H9 (cell line): ENCODE data around the gene TBC1D5. TPM values are rescaled to one million over a fixed set of nuclear protein-coding genes. Genes with fewer than 3 reads are reported as not detected.

Experiments used
- DNase-seq: peaks from one replicate; pipeline ENCODE4 v3.0.0-alpha.2; 2017
- H2AFZ ChIP-seq: one replicate; pipeline ENCODE4 v1.6.1; 2013; ENCODE audit warnings: mild to moderate bottlenecking, low read length, control low read depth, moderate library complexity
- H2AK5ac ChIP-seq: 2 replicates; pipeline ENCODE4 v1.6.1; 2013; ENCODE audit warnings: low read length, control low read depth, mixed read lengths; ENCODE audit not compliant: insufficient read length
- H2BK120ac ChIP-seq: one replicate; pipeline ENCODE4 v1.6.1; 2013; ENCODE audit warnings: low read depth, mild to moderate bottlenecking, low read length, control low read depth, inconsistent platforms; ENCODE audit not compliant: poor library complexity, severe bottlenecking
- H2BK12ac ChIP-seq: 2 replicates; pipeline ENCODE4 v1.6.1; 2013; ENCODE audit warnings: low read length, control low read depth, mixed read lengths, low read depth; ENCODE audit not compliant: insufficient read length
- H2BK15ac ChIP-seq: 2 replicates; pipeline ENCODE4 v1.6.1; 2013; ENCODE audit warnings: low read depth, low read length, control low read depth
- H2BK20ac ChIP-seq: one replicate; pipeline ENCODE4 v1.6.1; 2013; ENCODE audit warnings: low read depth, mild to moderate bottlenecking, low read length, control low read depth, inconsistent platforms; ENCODE audit not compliant: poor library complexity, severe bottlenecking
- H2BK5ac ChIP-seq: 2 replicates; pipeline ENCODE4 v1.6.1; 2013; ENCODE audit warnings: low read length, control low read depth, mixed read lengths; ENCODE audit not compliant: insufficient read length
- H3K14ac ChIP-seq: 2 replicates; pipeline ENCODE4 v1.6.1; 2013; ENCODE audit warnings: low read length, control low read depth; ENCODE audit not compliant: insufficient read depth
- H3K18ac ChIP-seq: 2 replicates; pipeline ENCODE4 v1.6.1; 2013; ENCODE audit warnings: low read depth, mild to moderate bottlenecking, mixed read lengths, low read length, control low read depth; ENCODE audit not compliant: insufficient read length
- H3K23ac ChIP-seq: 2 replicates; pipeline ENCODE4 v1.6.1; 2013; ENCODE audit warnings: low read length, control low read depth, mixed read lengths, low read depth; ENCODE audit not compliant: insufficient read length
- H3K23me2 ChIP-seq: 2 replicates; pipeline ENCODE4 v1.6.1; 2013; ENCODE audit warnings: low read depth, mild to moderate bottlenecking, mixed read lengths, low read length, control low read depth; ENCODE audit not compliant: insufficient read length, poor library complexity, severe bottlenecking
- H3K27ac ChIP-seq: 2 replicates; pipeline ENCODE4 v1.5.1; 2013; ENCODE audit warnings: low read length, control low read depth, mixed read lengths, low read depth; ENCODE audit not compliant: insufficient read length
- H3K27me3 ChIP-seq: 2 replicates; pipeline ENCODE4 v1.6.1; 2013; ENCODE audit warnings: low read length, control low read depth, inconsistent platforms; ENCODE audit not compliant: insufficient read depth
- H3K4ac ChIP-seq: 2 replicates; pipeline ENCODE4 v1.6.1; 2013; ENCODE audit warnings: low read depth, mild to moderate bottlenecking, control low read depth, inconsistent platforms, low read length, moderate library complexity
- H3K4me1 ChIP-seq: 2 replicates; pipeline ENCODE4 v1.6.1; 2013; ENCODE audit warnings: low read length, control low read depth, inconsistent platforms; ENCODE audit not compliant: insufficient read depth
- H3K4me2 ChIP-seq: 2 replicates; pipeline ENCODE4 v1.6.1; 2013; ENCODE audit warnings: low read length, control low read depth, mixed read lengths; ENCODE audit not compliant: insufficient read length, insufficient read depth
- H3K56ac ChIP-seq: 2 replicates; pipeline ENCODE4 v1.6.1; 2013; ENCODE audit warnings: low read depth, mild to moderate bottlenecking, mixed read lengths, low read length, control low read depth; ENCODE audit not compliant: insufficient read length
- H3K79me1 ChIP-seq: 2 replicates; pipeline ENCODE4 v1.6.1; 2013; ENCODE audit warnings: low read depth, mild to moderate bottlenecking, moderate library complexity, low read length, control low read depth, inconsistent platforms; ENCODE audit not compliant: insufficient read depth, poor library complexity, severe bottlenecking
- H3K79me2 ChIP-seq: 2 replicates; pipeline ENCODE4 v1.6.1; 2013; ENCODE audit warnings: low read length, control low read depth, inconsistent platforms; ENCODE audit not compliant: insufficient read depth
- H3K9ac ChIP-seq: 2 replicates; pipeline ENCODE4 v1.6.1; 2013; ENCODE audit warnings: low read length, control low read depth, mixed read lengths; ENCODE audit not compliant: insufficient read length; ENCODE audit errors: extremely low read depth
- H3K9me3 ChIP-seq: one replicate; pipeline ENCODE4 v1.6.1; 2013; ENCODE audit warnings: low read depth, low read length, inconsistent platforms; ENCODE audit not compliant: control insufficient read depth
- H3T11ph ChIP-seq: one replicate; pipeline ENCODE4 v1.6.1; 2013; ENCODE audit warnings: mild to moderate bottlenecking, low read length, control low read depth, inconsistent platforms
- H4K20me1 ChIP-seq: one replicate; pipeline ENCODE4 v1.6.1; 2013; ENCODE audit not compliant: control insufficient read depth, insufficient read length, insufficient read depth
- H4K5ac ChIP-seq: 2 replicates; pipeline ENCODE4 v1.6.1; 2013; ENCODE audit warnings: low read depth, mild to moderate bottlenecking, mixed read lengths, low read length, control low read depth; ENCODE audit not compliant: insufficient read length
- H4K8ac ChIP-seq: replicated peaks from 2 replicates; pipeline ENCODE4 v1.6.1; 2013; ENCODE audit warnings: low read length, control low read depth, mixed read lengths, low read depth; ENCODE audit not compliant: insufficient read length
- H4K91ac ChIP-seq: 2 replicates; pipeline ENCODE4 v1.6.1; 2013; ENCODE audit warnings: low read depth, mild to moderate bottlenecking, moderate library complexity, mixed read lengths, low read length, control low read depth; ENCODE audit not compliant: insufficient read length
- H3K27ac Mint-ChIP-seq, 3 experiments: 2 replicates in 2 of 3; 3 replicates in 1 of 3; pipeline ENCODE4 v1.8.0; 2020 to 2021; ENCODE audit warnings: mixed read lengths in 3 of 3, mild to moderate bottlenecking in 1 of 3, moderate library complexity in 1 of 3
- H3K27me3 Mint-ChIP-seq: 2 replicates; pipeline ENCODE4 v1.8.0; 2021; ENCODE audit warnings: low read depth, mild to moderate bottlenecking, moderate library complexity, mixed read lengths
- H3K36me3 Mint-ChIP-seq, 3 experiments: 2 replicates in 2 of 3; 3 replicates in 1 of 3; pipeline ENCODE4 v1.8.0; 2020 to 2021; ENCODE audit warnings: low read depth in 3 of 3, mixed read lengths in 3 of 3; ENCODE audit not compliant: insufficient read depth in 1 of 3
- H3K4me1 Mint-ChIP-seq, 2 experiments: 2 replicates each; pipeline ENCODE4 v1.8.0; 2020; ENCODE audit warnings: mixed read lengths in 2 of 2
- H3K4me3 Mint-ChIP-seq, 2 experiments: 2 replicates in 1 of 2; 3 replicates in 1 of 2; pipeline ENCODE4 v1.8.0; 2020 to 2021; ENCODE audit warnings: mild to moderate bottlenecking in 2 of 2, mixed read lengths in 2 of 2, moderate library complexity in 1 of 2
- H3K9me3 Mint-ChIP-seq, 2 experiments: 2 replicates in 1 of 2; 3 replicates in 1 of 2; pipeline ENCODE4 v1.8.0; 2020; ENCODE audit warnings: mild to moderate bottlenecking in 2 of 2, mixed read lengths in 2 of 2, moderate library complexity in 1 of 2
- WGBS: extraction: QIAGEN DNeasy Blood & Tissue Kit; methylation state at CpG from one replicate; pipeline ENCODE4 v1.1.7; 2013; ENCODE audit warnings: missing lambda C conversion rate, low lambda C conversion rate, mixed read lengths; ENCODE audit not compliant: insufficient read length; ENCODE audit errors: extremely low coverage; 5-methylcytosine and 5-hydroxymethylcytosine counted together
- total RNA-seq: library from RNA; stranded (reverse); gene quantifications from 2 replicates; pipeline ENCODE4 v1.2.1, GENCODE V29; 2021
- TF ChIP-seq, protein P1 (sequence below): fragments of 200-600 bp; sonication (generic); conservative IDR thresholded peaks from 3 replicates; pipeline ENCODE4 v1.8.0; 2021; ENCODE audit warnings: antibody characterized with exemption, mild to moderate bottlenecking

TBC1D5 gene
- total RNA-seq, 1 experiment from 2014 or later: 25.0 TPM

- DNase-seq: no peak
- H2AK5ac ChIP-seq: no peak overlapping the region
- H3K56ac ChIP-seq: no peak overlapping the region
- no peak overlapping the region for H2BK20ac ChIP-seq
- H2BK5ac ChIP-seq: no peak overlapping the region
- no peaks in the 10 kb centered on the region for H3K79me1 ChIP-seq
- no peak overlapping the region for H3K23ac ChIP-seq
- H3K27ac Mint-ChIP-seq: no peak overlapping the region
- H3K9me3 Mint-ChIP-seq: no peaks in the 10 kb centered on the region
- no peak overlapping the region for H4K5ac ChIP-seq
- peaks cover 2% of the 10 kb centered on the region; the same call in 1 of the 2 replicates for H3K79me2 ChIP-seq
- no peak overlapping the region for H3K4me2 ChIP-seq
- no peak overlapping the region for H4K8ac ChIP-seq
- peaks cover 4% of the 10 kb centered on the region for H3K4me1 ChIP-seq
- peaks cover 4% of the 10 kb centered on the region for H3K23me2 ChIP-seq
- TF ChIP-seq, protein P1, sequence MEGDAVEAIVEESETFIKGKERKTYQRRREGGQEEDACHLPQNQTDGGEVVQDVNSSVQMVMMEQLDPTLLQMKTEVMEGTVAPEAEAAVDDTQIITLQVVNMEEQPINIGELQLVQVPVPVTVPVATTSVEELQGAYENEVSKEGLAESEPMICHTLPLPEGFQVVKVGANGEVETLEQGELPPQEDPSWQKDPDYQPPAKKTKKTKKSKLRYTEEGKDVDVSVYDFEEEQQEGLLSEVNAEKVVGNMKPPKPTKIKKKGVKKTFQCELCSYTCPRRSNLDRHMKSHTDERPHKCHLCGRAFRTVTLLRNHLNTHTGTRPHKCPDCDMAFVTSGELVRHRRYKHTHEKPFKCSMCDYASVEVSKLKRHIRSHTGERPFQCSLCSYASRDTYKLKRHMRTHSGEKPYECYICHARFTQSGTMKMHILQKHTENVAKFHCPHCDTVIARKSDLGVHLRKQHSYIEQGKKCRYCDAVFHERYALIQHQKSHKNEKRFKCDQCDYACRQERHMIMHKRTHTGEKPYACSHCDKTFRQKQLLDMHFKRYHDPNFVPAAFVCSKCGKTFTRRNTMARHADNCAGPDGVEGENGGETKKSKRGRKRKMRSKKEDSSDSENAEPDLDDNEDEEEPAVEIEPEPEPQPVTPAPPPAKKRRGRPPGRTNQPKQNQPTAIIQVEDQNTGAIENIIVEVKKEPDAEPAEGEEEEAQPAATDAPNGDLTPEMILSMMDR: no peak
- no peak overlapping the region for H2BK15ac ChIP-seq
- H3K14ac ChIP-seq: no peak overlapping the region
- H4K20me1 ChIP-seq: no peaks in the 10 kb centered on the region
- H3K4ac ChIP-seq: no peak overlapping the region
- no peak overlapping the region for H2AFZ ChIP-seq
- H3T11ph ChIP-seq: no peak overlapping the region
- H3K27me3 Mint-ChIP-seq: no peaks in the 10 kb centered on the region
- no peak overlapping the region for H3K27ac ChIP-seq
- peaks cover 0 to 5% (median 0%) of the 10 kb centered on the region in 3 experiments; a peak in 4 of 7 replicates for H3K36me3 Mint-ChIP-seq
- H3K4me3 Mint-ChIP-seq: no peak overlapping the region
- no peaks in the 10 kb centered on the region for H3K9me3 ChIP-seq
- no peak overlapping the region for H4K91ac ChIP-seq
- H3K4me1 Mint-ChIP-seq: peaks cover 24 to 34% of the 10 kb centered on the region in 2 experiments
- no peak overlapping the region for H3K18ac ChIP-seq
- no peak overlapping the region for H2BK12ac ChIP-seq
- no CpG with 5 or more reads among the region's 2 CpGs for WGBS
- no peak overlapping the region for H2BK120ac ChIP-seq
- no peak overlapping the region for H3K9ac ChIP-seq
- no peaks in the 10 kb centered on the region for H3K27me3 ChIP-seq
These were observed 4.2 kb downstream of the TBC1D5 start for GRCh38 chr3:17738219-17738618.
